PC-3 (cell line): Measurements from ENCODE around the gene AMH.

Experiments
- CTCF ChIP-seq: fragments of 300-600 bp; sonication (generic); conservative IDR thresholded peaks from 2 replicates; pipeline ENCODE4 v1.5.1; 2017; ENCODE audit warnings: antibody characterized with exemption, low read depth, mild to moderate bottlenecking, low read length
- EZH2 ChIP-seq: fragments of 300-600 bp; sonication (generic); IDR thresholded peaks from one replicate; pipeline ENCODE4 v1.6.1; 2017; ENCODE audit warnings: antibody characterized with exemption, mild to moderate bottlenecking, low read length; ENCODE audit not compliant: unreplicated experiment

- no peak for TF ChIP-seq CTCF
- TF ChIP-seq EZH2: no peak
Measured at GRCh38 chr19:2269244-2270156, 20.4 kb downstream of the AMH start.
